NT2/D1 (cell line): ENCODE measurements around the gene MYO1E.

Source experiments
- YY1 ChIP-seq: IDR thresholded peaks from 2 replicates; pipeline ENCODE4 v1.6.1; 2011; ENCODE audit not compliant: insufficient read length, insufficient read depth
- ZNF274 ChIP-seq: IDR thresholded peaks from 2 replicates; pipeline ENCODE4 v1.6.1; 2011; ENCODE audit warnings: mild to moderate bottlenecking, low read depth, low read length

DNA sequence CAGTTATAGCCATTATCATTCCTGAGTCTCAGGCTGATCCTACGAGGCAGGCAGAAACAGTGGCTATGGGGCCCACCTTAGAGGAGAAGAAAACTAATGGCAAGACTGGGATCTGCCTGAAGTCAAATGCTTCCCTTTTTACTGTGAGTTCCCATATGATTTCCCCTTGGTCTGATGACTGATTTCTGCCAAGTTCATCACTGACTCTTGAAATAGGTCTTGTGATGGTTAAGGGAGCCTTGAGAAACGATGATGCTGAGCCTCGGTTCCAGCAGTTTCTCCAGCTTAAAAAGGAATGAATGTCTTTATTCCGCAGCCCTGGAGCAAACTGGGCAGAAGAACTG is 195.4 kb downstream of the MYO1E start:
- no peak for TF ChIP-seq ZNF274
- TF ChIP-seq YY1: no peak
